BJ (cell line): Measurements from ENCODE around the gene RPRD2. TPM values are rescaled to one million over a fixed set of nuclear protein-coding genes. Genes with fewer than 3 reads are reported as not detected.

Experiments
- CTCF ChIA-PET: fragments of 350-600 bp; formaldehyde crosslinking; extraction: SDS; loops from one replicate; lab custom pipeline; 2021; ENCODE audit warnings: antibody characterized with exemption, inconsistent platforms; lab: Yijun Ruan, JAX
- POLR2A ChIA-PET: fragments of 300-600 bp; sonication (Branson Sonifier 250); formaldehyde crosslinking; extraction: SDS; loops from one replicate; lab custom pipeline; 2021; ENCODE audit warnings: antibody characterized with exemption; lab: Charles Lee
- DNase-seq: peaks from one replicate; pipeline ENCODE4 v3.0.0-alpha.2; 2011; ENCODE audit warnings: low read depth
- H3K27me3 ChIP-seq: 2 replicates; pipeline ENCODE4 v1.6.0; 2011; ENCODE audit warnings: low read length; ENCODE audit not compliant: control insufficient read depth, insufficient read depth
- H3K36me3 ChIP-seq: 2 replicates; pipeline ENCODE4 v1.5.1; 2011; ENCODE audit warnings: low read length; ENCODE audit not compliant: control insufficient read depth, insufficient read depth
- H3K4me3 ChIP-seq: 2 replicates; pipeline ENCODE4 v1.5.1; 2011; ENCODE audit warnings: low read depth, mild to moderate bottlenecking, control low read depth, low read length
- CTCF ChIP-seq: IDR thresholded peaks from 2 replicates; pipeline ENCODE4 v1.5.1; 2011; ENCODE audit warnings: low read depth, mild to moderate bottlenecking, control low read depth, inconsistent platforms, low read length, moderate library complexity; ENCODE audit not compliant: insufficient read depth
- polyA plus RNA-seq: library from polyadenylated mRNA; depleted of rRNA; stranded (reverse); fragments of >200 nt; gene quantifications from 2 replicates; pipeline ENCODE4 v1.2.3, GENCODE V29; 2011

The RPRD2 gene
- polyA plus RNA-seq, 1 experiment, result 15.1 TPM

GRCh38 chr1:150466964-150467363 is 103.0 kb downstream of the RPRD2 start:
- Histone ChIP-seq H3K36me3 (peaks cover 15% of the 10 kb centered on the region), H3K4me3 (no peak overlapping the region), H3K27me3 (no peaks in the 10 kb centered on the region)
- DNase-seq, result no peak
- POLR2A ChIA-PET, result no interaction called here
- CTCF ChIA-PET, result interaction anchor here (1.8 kb wide), 1 partner anchor 66 kb away, joined by 8 read pairs; no protein-coding TSS in a partner anchor
- no peak for TF ChIP-seq CTCF

- POLR2A ChIA-PET, result no interaction called here
- H3K27me3 ChIP-seq, result no peaks in the 10 kb centered on the region
- no peak overlapping the region for H3K4me3 ChIP-seq
- DNase-seq, result no peak
- TF ChIP-seq CTCF, result no peak
- CTCF ChIA-PET, result interaction anchor here (1.0 kb wide), 1 partner anchor 80 kb away, joined by 3 read pairs; the partner anchor contains the start of gene ADAMTSL4
- H3K36me3 ChIP-seq, result peaks cover 23% of the 10 kb centered on the region
These were observed 105.3 kb downstream of the RPRD2 start for GRCh38 chr1:150469291-150469690.

GRCh38 chr1:150472601-150473200 is 108.8 kb downstream of the RPRD2 start:
- CTCF ChIA-PET, result no interaction called here
- no peak overlapping the region for H3K4me3 ChIP-seq
- TF ChIP-seq CTCF, result no peak
- peaks cover 22% of the 10 kb centered on the region for H3K36me3 ChIP-seq
- DNase-seq, result no peak
- no peaks in the 10 kb centered on the region for H3K27me3 ChIP-seq
- POLR2A ChIA-PET, result no interaction called here

GRCh38 chr1:150473659-150474058 is 109.7 kb downstream of the RPRD2 start:
- TF ChIP-seq CTCF, result no peak
- no peak overlapping the region for H3K4me3 ChIP-seq
- DNase-seq, result no peak
- no peaks in the 10 kb centered on the region for H3K27me3 ChIP-seq
- CTCF ChIA-PET, result interaction anchor here (0.5 kb wide), 1 partner anchor 522 kb away, joined by 3 read pairs; no protein-coding TSS in a partner anchor
- peaks cover 22% of the 10 kb centered on the region for H3K36me3 ChIP-seq
- POLR2A ChIA-PET, result no interaction called here

GRCh38 chr1:150474869-150475268 is 110.9 kb downstream of the RPRD2 start:
- H3K27me3 ChIP-seq, result no peaks in the 10 kb centered on the region
- ChIA-PET CTCF (interaction anchor here (0.9 to 1.0 kb wide), 2 partner anchors 10 to 338 kb away, joined by 3 read pairs; no protein-coding TSS in a partner anchor), POLR2A (no interaction called here)

More at GRCh38 chr1:150474869-150475268, 110.9 kb downstream of the RPRD2 start:
- H3K36me3 ChIP-seq, result peaks cover 20% of the 10 kb centered on the region
- no peak for DNase-seq
- no peak for TF ChIP-seq CTCF
- H3K4me3 ChIP-seq, result no peak overlapping the region
